ENCODE results near the gene ERAS.
A peak's percentile ranks its signal among the peaks of the same experiment; 100 is the strongest.

ERAS gene

DNA sequence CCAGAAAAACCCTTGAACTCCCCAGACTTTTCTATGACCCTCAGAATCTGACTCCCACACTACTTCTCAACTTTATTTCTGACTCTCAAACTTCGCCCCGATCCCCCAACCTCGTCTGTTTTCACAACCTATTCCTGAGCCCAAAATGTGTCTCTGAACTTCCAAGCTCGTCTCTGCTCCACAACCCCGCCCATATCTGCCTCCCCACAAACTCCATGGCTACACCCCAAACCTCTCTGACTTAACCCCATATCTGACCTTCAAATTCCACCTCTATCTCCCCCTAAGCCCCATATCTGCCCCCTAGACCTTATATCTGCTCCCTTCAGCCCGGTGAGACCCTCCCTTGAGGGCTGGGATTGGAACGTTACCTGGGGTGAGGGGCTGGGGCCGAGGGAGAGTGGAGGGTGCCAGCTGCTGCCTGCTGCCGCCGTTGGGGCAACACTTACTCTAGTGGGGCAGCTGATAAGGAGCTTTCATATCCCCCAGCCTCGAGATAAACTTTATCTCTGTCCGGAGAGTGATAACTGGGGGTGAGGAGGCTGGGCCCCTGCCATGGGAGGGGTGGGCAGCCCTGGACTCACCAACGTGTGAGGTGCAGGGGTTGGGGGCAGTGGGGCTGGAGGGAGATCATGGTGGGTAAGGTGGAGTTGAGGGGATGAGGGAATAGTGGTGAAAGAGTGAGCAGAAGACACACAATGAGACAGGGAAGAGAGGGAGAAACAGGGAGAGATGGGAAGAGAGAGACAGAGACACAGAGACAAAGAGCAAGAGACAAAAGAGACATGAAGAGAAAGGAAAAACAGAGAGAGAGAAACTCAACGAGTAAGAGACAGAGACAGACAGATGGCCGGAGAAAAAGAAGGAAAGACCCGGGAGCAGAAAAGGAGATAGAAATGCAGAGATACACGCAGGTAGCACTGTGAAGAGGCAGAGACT, 38.5 kb upstream of the ERAS start:
- Histone ChIP-seq H3K9ac (ENCODE audit: low read depth, low read length) (no peak overlapping the region), H3K27me3 (ENCODE audit: control insufficient read depth, insufficient read depth, low read length) (peaks cover 11% of the 10 kb centered on the region), H3K4me2 (ENCODE audit: low read length) (no peak overlapping the region), H3K9me3 (replicated peaks; ENCODE audit: low read length) (no peaks in the 10 kb centered on the region), H3K4me1 (ENCODE audit: control insufficient read depth, insufficient read depth, low read length) (no peaks in the 10 kb centered on the region), H3K4me3 (ENCODE audit: low read length) (no peak overlapping the region), H3K36me3 (ENCODE audit: insufficient read depth, low read length) (no peaks in the 10 kb centered on the region)

GRCh38 chrX:48789366-48790220, 36.7 kb upstream of the ERAS start:
- no peak overlapping the region for H3K4me2 ChIP-seq (ENCODE audit: low read length)
- peaks cover 11% of the 10 kb centered on the region for H3K27me3 ChIP-seq (ENCODE audit: control insufficient read depth, insufficient read depth, low read length)
- no peaks in the 10 kb centered on the region for H3K36me3 ChIP-seq (ENCODE audit: insufficient read depth, low read length)
- H3K9me3 ChIP-seq (replicated peaks; ENCODE audit: low read length) = no peaks in the 10 kb centered on the region
- H3K9ac ChIP-seq (ENCODE audit: low read depth, low read length) = no peak overlapping the region
- no peak overlapping the region for H3K4me3 ChIP-seq (ENCODE audit: low read length)
- no peaks in the 10 kb centered on the region for H3K4me1 ChIP-seq (ENCODE audit: control insufficient read depth, insufficient read depth, low read length)

DNA sequence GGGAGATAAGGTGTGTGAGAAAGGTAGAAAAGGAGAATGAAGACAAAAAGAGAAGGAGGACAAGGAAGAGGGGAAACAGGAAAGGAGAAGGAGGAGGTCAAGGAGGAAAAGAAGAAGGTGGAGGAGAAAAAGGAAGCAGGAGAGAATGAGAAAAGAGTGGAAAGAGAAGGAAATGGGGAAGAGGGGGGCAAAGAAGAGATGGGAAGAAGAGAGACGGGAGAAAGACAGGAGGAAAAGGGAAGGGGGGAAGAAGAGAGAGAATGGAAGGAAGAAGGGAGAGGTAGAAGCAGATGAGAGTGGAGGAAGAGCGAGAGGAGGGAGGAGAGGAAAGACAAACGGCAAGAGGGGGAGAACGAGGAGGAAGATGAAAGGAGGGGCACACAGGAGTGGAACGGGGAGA, 35.8 kb upstream of the ERAS start:
- Histone ChIP-seq H3K4me2 (ENCODE audit: low read length) (no peak overlapping the region), H3K4me1 (ENCODE audit: control insufficient read depth, insufficient read depth, low read length) (no peaks in the 10 kb centered on the region), H3K9me3 (replicated peaks; ENCODE audit: low read length) (no peaks in the 10 kb centered on the region), H3K9ac (ENCODE audit: low read depth, low read length) (no peak overlapping the region), H3K36me3 (ENCODE audit: insufficient read depth, low read length) (no peaks in the 10 kb centered on the region), H3K4me3 (ENCODE audit: low read length) (no peak overlapping the region), H3K27me3 (ENCODE audit: control insufficient read depth, insufficient read depth, low read length) (peaks cover 11% of the 10 kb centered on the region)

DNA sequence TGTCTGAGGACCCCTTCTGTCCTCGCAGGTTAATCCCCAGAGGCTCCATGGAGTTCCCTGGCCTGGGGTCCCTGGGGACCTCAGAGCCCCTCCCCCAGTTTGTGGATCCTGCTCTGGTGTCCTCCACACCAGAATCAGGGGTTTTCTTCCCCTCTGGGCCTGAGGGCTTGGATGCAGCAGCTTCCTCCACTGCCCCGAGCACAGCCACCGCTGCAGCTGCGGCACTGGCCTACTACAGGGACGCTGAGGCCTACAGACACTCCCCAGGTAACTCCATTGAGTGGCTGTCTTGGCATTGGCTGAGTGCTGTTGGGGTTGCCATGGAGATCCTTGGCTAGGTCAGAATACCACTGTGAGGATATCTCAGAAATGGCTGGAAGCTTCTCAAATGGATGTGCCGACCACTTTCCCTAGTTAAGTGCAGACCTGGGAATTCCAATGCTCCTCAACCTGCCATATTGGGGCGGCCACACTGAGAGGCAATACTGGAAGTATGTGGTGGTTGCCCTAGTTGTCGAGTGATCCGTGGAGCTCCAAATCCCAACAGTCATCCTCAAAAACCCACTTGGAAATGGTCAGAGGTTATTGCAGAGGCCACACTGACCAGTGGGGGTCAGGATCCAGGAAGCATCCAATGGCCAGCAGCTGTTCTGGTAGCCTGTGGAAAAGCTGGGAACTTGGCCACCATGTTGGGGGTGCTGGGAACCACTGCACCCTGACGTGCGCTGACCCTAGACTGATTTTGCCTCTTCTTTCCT, 35.1 kb upstream of the ERAS start:
- H3K4me2 ChIP-seq (ENCODE audit: low read length) = no peak overlapping the region
- H3K4me1 ChIP-seq (ENCODE audit: control insufficient read depth, insufficient read depth, low read length) = no peaks in the 10 kb centered on the region
- H3K36me3 ChIP-seq (ENCODE audit: insufficient read depth, low read length) = no peaks in the 10 kb centered on the region
- H3K4me3 ChIP-seq (ENCODE audit: low read length) = no peak overlapping the region
- no peak overlapping the region for H3K9ac ChIP-seq (ENCODE audit: low read depth, low read length)
- peaks cover 11% of the 10 kb centered on the region for H3K27me3 ChIP-seq (ENCODE audit: control insufficient read depth, insufficient read depth, low read length)
- H3K9me3 ChIP-seq (replicated peaks; ENCODE audit: low read length) = no peaks in the 10 kb centered on the region

DNA sequence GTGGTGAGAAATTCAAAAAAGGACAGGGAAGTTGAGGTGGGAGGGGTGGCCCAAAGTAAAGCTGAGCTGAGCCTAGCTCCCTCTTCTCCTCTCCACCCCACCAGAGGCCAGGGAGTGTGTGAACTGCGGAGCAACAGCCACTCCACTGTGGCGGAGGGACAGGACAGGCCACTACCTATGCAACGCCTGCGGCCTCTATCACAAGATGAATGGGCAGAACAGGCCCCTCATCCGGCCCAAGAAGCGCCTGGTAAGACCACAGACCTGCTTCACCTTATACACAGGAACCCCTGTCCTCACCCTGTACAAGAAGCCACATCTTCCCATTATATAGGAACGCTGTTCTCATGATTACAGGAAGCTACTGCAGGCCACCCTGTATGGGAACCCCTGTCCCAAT, 34.1 kb upstream of the ERAS start:
- Histone ChIP-seq H3K9ac (ENCODE audit: low read depth, low read length) (no peak overlapping the region), H3K4me3 (ENCODE audit: low read length) (no peak overlapping the region), H3K4me2 (ENCODE audit: low read length) (no peak overlapping the region), H3K4me1 (ENCODE audit: control insufficient read depth, insufficient read depth, low read length) (no peaks in the 10 kb centered on the region), H3K36me3 (ENCODE audit: insufficient read depth, low read length) (no peaks in the 10 kb centered on the region), H3K9me3 (replicated peaks; ENCODE audit: low read length) (no peaks in the 10 kb centered on the region), H3K27me3 (ENCODE audit: control insufficient read depth, insufficient read depth, low read length) (peaks cover 5% of the 10 kb centered on the region)

DNA sequence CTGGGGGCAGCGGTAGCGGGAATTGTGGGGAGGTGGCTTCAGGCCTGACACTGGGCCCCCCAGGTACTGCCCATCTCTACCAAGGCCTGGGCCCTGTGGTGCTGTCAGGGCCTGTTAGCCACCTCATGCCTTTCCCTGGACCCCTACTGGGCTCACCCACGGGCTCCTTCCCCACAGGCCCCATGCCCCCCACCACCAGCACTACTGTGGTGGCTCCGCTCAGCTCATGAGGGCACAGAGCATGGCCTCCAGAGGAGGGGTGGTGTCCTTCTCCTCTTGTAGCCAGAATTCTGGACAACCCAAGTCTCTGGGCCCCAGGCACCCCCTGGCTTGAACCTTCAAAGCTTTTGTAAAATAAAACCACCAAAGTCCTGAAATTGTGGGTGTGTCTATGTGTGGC, 32.4 kb upstream of the ERAS start:
- Histone ChIP-seq H3K9me3 (replicated peaks; ENCODE audit: low read length) (no peaks in the 10 kb centered on the region), H3K27me3 (ENCODE audit: control insufficient read depth, insufficient read depth, low read length) (no peaks in the 10 kb centered on the region), H3K4me3 (ENCODE audit: low read length) (no peak overlapping the region), H3K4me2 (ENCODE audit: low read length) (no peak overlapping the region), H3K4me1 (ENCODE audit: control insufficient read depth, insufficient read depth, low read length) (no peaks in the 10 kb centered on the region), H3K9ac (ENCODE audit: low read depth, low read length) (no peak overlapping the region), H3K36me3 (ENCODE audit: insufficient read depth, low read length) (no peaks in the 10 kb centered on the region)

DNA sequence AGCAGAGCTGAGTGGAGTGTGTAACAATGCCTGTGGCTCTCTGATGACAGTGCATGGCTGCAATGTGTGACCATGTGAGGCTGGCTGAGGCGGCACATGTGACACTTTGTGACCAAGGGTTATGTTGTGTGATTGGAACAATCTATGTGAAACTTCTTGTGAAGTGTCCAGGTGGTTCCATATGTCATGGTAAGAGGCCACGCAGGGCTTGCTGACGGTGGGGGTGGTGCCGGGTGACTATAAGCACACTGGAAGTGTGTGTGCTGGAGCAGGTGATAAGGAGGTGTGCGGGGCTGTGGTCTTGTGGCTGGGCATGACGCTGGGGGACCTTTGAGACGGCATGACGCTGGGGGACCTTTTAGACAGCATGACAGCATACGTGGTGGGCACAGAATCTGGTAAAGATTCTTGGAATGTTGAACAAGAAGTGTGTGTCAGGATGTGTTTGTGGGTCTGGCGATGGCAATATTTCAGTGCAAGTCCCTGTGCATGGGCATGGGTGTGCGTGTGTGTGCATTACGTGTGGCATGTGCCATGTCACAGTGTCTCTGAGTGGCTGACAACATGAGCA, 31.9 kb upstream of the ERAS start:
- Histone ChIP-seq H3K9ac (ENCODE audit: low read depth, low read length) (no peak overlapping the region), H3K4me2 (ENCODE audit: low read length) (no peak overlapping the region), H3K27me3 (ENCODE audit: control insufficient read depth, insufficient read depth, low read length) (no peaks in the 10 kb centered on the region), H3K4me3 (ENCODE audit: low read length) (no peak overlapping the region), H3K36me3 (ENCODE audit: insufficient read depth, low read length) (no peaks in the 10 kb centered on the region), H3K9me3 (replicated peaks; ENCODE audit: low read length) (no peaks in the 10 kb centered on the region), H3K4me1 (ENCODE audit: control insufficient read depth, insufficient read depth, low read length) (no peaks in the 10 kb centered on the region)

DNA sequence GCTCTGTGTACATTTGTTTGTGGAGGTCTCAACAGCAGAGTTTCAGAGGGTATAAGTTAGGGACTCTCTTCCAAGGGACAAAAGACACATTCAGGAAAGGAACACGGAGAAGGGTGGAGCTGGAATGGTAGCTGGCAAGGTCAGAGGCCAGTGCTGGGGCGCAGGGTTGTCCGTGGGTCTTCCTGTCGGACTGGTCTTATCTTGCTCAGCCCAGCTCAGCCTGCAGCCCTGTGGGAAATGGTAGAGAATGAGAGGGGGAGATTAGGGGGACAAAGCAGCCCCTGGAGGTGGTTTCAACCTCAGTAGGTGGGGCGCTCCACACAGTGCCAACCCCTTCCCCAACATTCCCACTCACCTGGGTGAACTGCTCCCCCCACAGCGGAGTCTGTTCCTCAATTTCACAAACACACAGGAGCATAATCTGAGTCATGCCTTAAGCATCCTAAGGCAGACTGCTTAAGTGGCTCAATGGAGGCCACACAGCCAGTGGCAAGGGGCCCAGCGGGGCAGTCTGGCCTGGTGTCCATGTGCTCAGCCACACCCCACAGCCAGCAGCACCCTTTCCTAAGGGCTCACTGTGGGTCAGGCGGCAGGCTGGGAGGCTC, 31.3 kb upstream of the ERAS start:
- Histone ChIP-seq H3K9ac (ENCODE audit: low read depth, low read length) (no peak overlapping the region), H3K4me3 (ENCODE audit: low read length) (no peak overlapping the region), H3K9me3 (replicated peaks; ENCODE audit: low read length) (no peaks in the 10 kb centered on the region), H3K4me1 (ENCODE audit: control insufficient read depth, insufficient read depth, low read length) (no peaks in the 10 kb centered on the region), H3K4me2 (ENCODE audit: low read length) (no peak overlapping the region), H3K36me3 (ENCODE audit: insufficient read depth, low read length) (no peaks in the 10 kb centered on the region), H3K27me3 (ENCODE audit: control insufficient read depth, insufficient read depth, low read length) (no peaks in the 10 kb centered on the region)

- Histone ChIP-seq H3K36me3 (ENCODE audit: insufficient read depth, low read length) (no peaks in the 10 kb centered on the region), H3K9ac (ENCODE audit: low read depth, low read length) (no peak overlapping the region), H3K4me3 (ENCODE audit: low read length) (no peak overlapping the region), H3K27me3 (ENCODE audit: control insufficient read depth, insufficient read depth, low read length) (no peaks in the 10 kb centered on the region), H3K9me3 (replicated peaks; ENCODE audit: low read length) (no peaks in the 10 kb centered on the region), H3K4me2 (ENCODE audit: low read length) (no peak overlapping the region), H3K4me1 (ENCODE audit: control insufficient read depth, insufficient read depth, low read length) (peaks cover 5% of the 10 kb centered on the region)
Observed at GRCh38 chrX:48798318-48798717, 28.0 kb upstream of the ERAS start.

DNA sequence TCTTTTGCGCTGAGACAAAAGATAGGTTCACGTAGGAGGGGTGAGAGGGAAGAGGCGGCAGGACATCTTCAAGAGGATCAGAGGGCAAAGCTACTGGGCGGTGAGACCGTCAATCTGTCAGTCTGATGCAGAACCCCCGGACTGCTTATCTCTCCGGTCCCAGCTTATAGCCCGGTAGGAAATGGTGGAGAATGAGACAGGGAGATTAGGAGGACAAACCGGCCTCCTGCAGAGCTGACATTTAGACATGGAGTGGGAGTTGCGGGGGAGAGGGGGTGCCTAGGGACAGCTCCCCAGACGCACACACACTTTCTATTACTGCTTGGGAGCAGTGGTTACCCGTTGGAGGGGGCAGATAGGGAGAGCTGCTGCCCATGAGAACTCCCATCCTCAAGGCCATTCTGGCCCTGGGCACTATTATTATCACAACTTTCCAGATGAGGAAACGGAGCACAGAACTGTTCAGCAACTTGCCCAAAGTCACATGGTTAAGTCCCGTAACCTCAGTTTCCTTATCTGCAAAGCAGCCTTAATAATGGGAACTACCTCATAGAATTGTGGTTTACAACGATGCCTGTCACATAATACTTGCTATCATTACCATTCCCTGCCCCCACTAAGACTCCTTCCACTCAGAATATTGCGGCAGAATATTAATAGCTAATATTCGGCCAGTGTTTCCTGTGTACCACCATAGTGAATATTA, 25.6 kb upstream of the ERAS start:
- Histone ChIP-seq H3K4me1 (ENCODE audit: control insufficient read depth, insufficient read depth, low read length) (peaks cover 5% of the 10 kb centered on the region), H3K9ac (ENCODE audit: low read depth, low read length) (peak overlapping the region; percentile 86), H3K9me3 (replicated peaks; ENCODE audit: low read length) (no peaks in the 10 kb centered on the region), H3K36me3 (ENCODE audit: insufficient read depth, low read length) (no peaks in the 10 kb centered on the region), H3K27me3 (ENCODE audit: control insufficient read depth, insufficient read depth, low read length) (no peaks in the 10 kb centered on the region), H3K4me3 (ENCODE audit: low read length) (peak overlapping the region; percentile 87), H3K4me2 (ENCODE audit: low read length) (peak overlapping the region; percentile 86)

Data from skeletal muscle satellite cell (primary cell).